Sigmoid colon (tissue), 4 donors: ENCODE results near the gene EIF4A3.

Source experiments
- CTCF ChIP-seq, 4 experiments: fragments of 450-650 bp in 3 of 4; fragments of 200-600 bp in 1 of 4; IDR thresholded peaks; one replicate each; pipeline ENCODE4 v1.5.1; 2016 to 2019; ENCODE audit warnings: antibody characterized with exemption in 4 of 4, mild to moderate bottlenecking in 3 of 4, moderate library complexity in 2 of 4
- POLR2A ChIP-seq, 2 donors: fragments of 450-650 bp; IDR thresholded peaks; one replicate each; pipeline ENCODE4 v1.6.1; 2016; ENCODE audit warnings: antibody characterized with exemption in 2 of 2, mild to moderate bottlenecking in 2 of 2, moderate library complexity in 2 of 2
- POLR2AphosphoS5 ChIP-seq, 4 donors: sonication (generic); formaldehyde crosslinking; IDR thresholded peaks; one replicate each; pipeline ENCODE4 v1.6.1; 2017; ENCODE audit warnings: antibody characterized with exemption in 4 of 4

GRCh38 chr17:80187090-80187489 lies 40.2 kb upstream of the EIF4A3 start:
- TF ChIP-seq CTCF (IDR thresholded peaks at IDR 0.05) (no peak), POLR2A (IDR thresholded peaks at IDR 0.05) (no peak), POLR2AphosphoS5 (IDR thresholded peaks at IDR 0.05) (no peak)
